HCT116 (cell line): Measurements from ENCODE around the gene TSPAN3. TPM values are rescaled to one million over a fixed set of nuclear protein-coding genes. Genes with fewer than 3 reads are reported as not detected.

Experiments
- ATAC-seq: fragments of 200-7000 bp; cut with Tn5 transposase; 2 replicates; pipeline ENCODE4 v1.9.1; 2020; ENCODE audit warnings: mild to moderate bottlenecking, moderate library complexity
- BruUV-seq: library from RNA; stranded (reverse); fragments of 400-500 nt; replicated peaks from 2 replicates; lab custom pipeline; 2021; lab: Mats Ljungman, UMichigan
- CTCF ChIA-PET: fragments of 300-600 bp; sonication (Branson Sonifier 250); formaldehyde crosslinking; loops from one replicate; lab custom pipeline; 2021; ENCODE audit warnings: antibody characterized with exemption; lab: Charles Lee
- POLR2A ChIA-PET: fragments of 300-600, 350-600 bp; sonication (Branson Sonifier 250); formaldehyde crosslinking; loops from one replicate; lab custom pipeline; 2021; ENCODE audit warnings: antibody characterized with exemption; lab: Charles Lee
- RAD21 ChIA-PET, 2 experiments: fragments of 300-600 bp; sonication (Branson Sonifier 250); formaldehyde crosslinking; loops; one replicate each; lab custom pipeline; 2023; ENCODE audit warnings: low total read pairs in 2 of 2; ENCODE audit not compliant: uncharacterized antibody in 2 of 2, unreplicated experiment in 2 of 2, low non-redundant PET in 1 of 2; lab: Charles Lee
- DNase-seq: peaks from one replicate; pipeline ENCODE4 v3.0.0-alpha.2; 2010; ENCODE audit warnings: low read depth, low spot score
- H2AFZ ChIP-seq: fragments of 200-600 bp; shearing (Covaris generic), sonication (generic); 2 replicates; pipeline ENCODE4 v1.6.1; 2017; ENCODE audit warnings: low read depth, mixed run types, mixed read lengths, antibody characterized with exemption, low read length; ENCODE audit not compliant: poor library complexity, severe bottlenecking
- H3K27ac ChIP-seq: 2 replicates; pipeline ENCODE4 v1.5.1; 2012; ENCODE audit warnings: low read depth, low read length
- H3K27me3 ChIP-seq: fragments of 200-600 bp; sonication (generic); 2 replicates; pipeline ENCODE4 v1.6.1; 2016; ENCODE audit warnings: mixed run types, low read length, mixed read lengths; ENCODE audit not compliant: insufficient read depth
- H3K36me3 ChIP-seq, 2 experiments: fragments of 200-500 bp in 1 of 2; fragments of 200-600 bp in 1 of 2; sonication (Bioruptor generic) in 1 of 2; sonication (generic) in 1 of 2; 2 replicates each; pipeline versions ENCODE4 v1.5.1 to v1.6.1; 2014 to 2016; ENCODE audit warnings: low read length in 2 of 2, inconsistent platforms in 1 of 2, mixed read lengths in 1 of 2, mixed run types in 1 of 2; ENCODE audit not compliant: insufficient read depth in 2 of 2, control insufficient read depth in 1 of 2
- H3K4me1 ChIP-seq, 2 experiments: fragments of 200-600 bp in 1 of 2; sonication (generic) in 1 of 2; 2 replicates each; pipeline versions ENCODE4 v1.5.1 to v1.6.1; 2012 to 2017; ENCODE audit warnings: low read length in 2 of 2, inconsistent platforms in 1 of 2, mild to moderate bottlenecking in 1 of 2, mixed read lengths in 1 of 2, mixed run types in 1 of 2, moderate library complexity in 1 of 2; ENCODE audit not compliant: insufficient read depth in 2 of 2, control insufficient read depth in 1 of 2
- H3K4me2 ChIP-seq: fragments of 200-600 bp; sonication (generic); 2 replicates; pipeline ENCODE4 v1.6.1; 2017; ENCODE audit warnings: mixed run types, low read length, mixed read lengths
- H3K4me3 ChIP-seq, 2 experiments: fragments of 200-600 bp in 1 of 2; sonication (generic) in 1 of 2; replicated peaks in 1 of 2; 2 replicates each; pipeline ENCODE4 v1.5.1; 2011 to 2016; ENCODE audit warnings: low read length in 2 of 2, control low read depth in 1 of 2, low read depth in 1 of 2, mild to moderate bottlenecking in 1 of 2, mixed read lengths in 1 of 2, mixed run types in 1 of 2
- H3K79me2 ChIP-seq: fragments of 200-600 bp; sonication (generic); 2 replicates; pipeline ENCODE4 v1.6.1; 2017; ENCODE audit warnings: mild to moderate bottlenecking, mixed run types, low read length, moderate library complexity, mixed read lengths; ENCODE audit not compliant: insufficient read depth
- H3K9ac ChIP-seq: fragments of 200-600 bp; sonication (generic); 2 replicates; pipeline ENCODE4 v1.6.1; 2016; ENCODE audit warnings: low read length, mixed read lengths
- H3K9me2 ChIP-seq: fragments of 200-600 bp; sonication (generic), shearing (Covaris generic); 2 replicates; pipeline ENCODE4 v1.6.1; 2017; ENCODE audit warnings: mixed run types, mild to moderate bottlenecking, moderate library complexity; ENCODE audit not compliant: insufficient read depth
- H3K9me3 ChIP-seq, 2 experiments: fragments of 200-500 bp in 1 of 2; fragments of 200-600 bp in 1 of 2; sonication (Bioruptor generic) in 1 of 2; sonication (generic) in 1 of 2; 2 replicates each; pipeline ENCODE4 v1.6.1; 2014 to 2017; ENCODE audit warnings: low read length in 2 of 2, mixed read lengths in 2 of 2, inconsistent platforms in 1 of 2, low read depth in 1 of 2, mild to moderate bottlenecking in 1 of 2, mixed run types in 1 of 2, moderate library complexity in 1 of 2; ENCODE audit not compliant: control insufficient read depth in 1 of 2, insufficient read depth in 1 of 2
- H4K20me1 ChIP-seq: fragments of 200-600 bp; sonication (generic), shearing (Covaris generic); 2 replicates; pipeline ENCODE4 v1.6.1; 2017; ENCODE audit warnings: mixed run types, mild to moderate bottlenecking, moderate library complexity; ENCODE audit not compliant: insufficient read depth
- POLR2AphosphoS5 ChIP-seq: IDR thresholded peaks from 2 replicates; pipeline ENCODE4 v1.6.1; 2011; ENCODE audit warnings: mild to moderate bottlenecking, low read depth, low read length, moderate library complexity
- SP1 ChIP-seq: IDR thresholded peaks from 2 replicates; pipeline ENCODE4 v1.6.1; 2012; ENCODE audit warnings: low read depth
- SRF ChIP-seq: IDR thresholded peaks from 2 replicates; pipeline ENCODE4 v1.6.1; 2012; ENCODE audit warnings: low read depth
- intact Hi-C: fragments of 100-400 bp; cut with micrococcal nuclease; formaldehyde crosslinking; loops from 2 replicates; pipeline ENCODE4 v1.10.0; 2022
- total RNA-seq: library from RNA; stranded (reverse); gene quantifications from one replicate; pipeline ENCODE4 v1.2.1, GENCODE V29; 2021; ENCODE audit not compliant: unreplicated experiment
- TF ChIP-seq, protein P1 (sequence below): IDR thresholded peaks from 2 replicates; pipeline ENCODE4 v1.6.1; 2011; ENCODE audit warnings: mild to moderate bottlenecking, low read length, moderate library complexity; ENCODE audit not compliant: insufficient replicate concordance; ENCODE audit errors: extremely low read depth
- TF ChIP-seq, protein P2 (sequence below): IDR thresholded peaks from 2 replicates; pipeline ENCODE4 v1.6.1; 2012; ENCODE audit warnings: low read depth

TSPAN3 gene
- total RNA-seq, 1 experiment from 2014 or later, result 140 TPM

DNA sequence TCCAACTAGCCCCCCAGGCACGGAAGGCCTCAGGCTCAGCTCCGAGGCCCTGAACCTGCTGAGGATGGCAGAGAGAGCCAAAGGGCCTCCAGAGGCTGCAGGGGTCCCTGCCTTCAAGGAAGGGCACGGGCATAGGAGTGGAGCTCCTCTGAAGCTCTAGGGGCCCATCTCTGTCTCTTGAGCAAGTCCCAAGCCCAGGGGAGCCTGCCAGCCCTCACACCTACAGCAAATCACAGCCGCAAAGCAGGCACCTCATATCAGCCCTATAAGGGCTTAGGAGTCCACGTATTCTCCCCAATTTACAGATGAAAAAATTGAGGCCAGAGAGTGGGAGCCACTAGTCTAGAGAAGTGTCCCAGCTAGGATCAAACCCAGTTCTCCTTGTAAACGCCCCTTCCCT lies 61.7 kb downstream of the TSPAN3 start:
- Histone ChIP-seq H3K9me2 (no peaks in the 10 kb centered on the region), H3K4me1 (peaks cover 7 to 11% of the 10 kb centered on the region in 2 experiments), H2AFZ (no peak overlapping the region), H3K4me3 (no peak overlapping the region), H3K79me2 (no peaks in the 10 kb centered on the region), H3K27ac (no peak overlapping the region), H4K20me1 (no peaks in the 10 kb centered on the region), H3K4me2 (no peak overlapping the region), H3K36me3 (no peaks in the 10 kb centered on the region), H3K27me3 (no peaks in the 10 kb centered on the region), H3K9me3 (no peaks in the 10 kb centered on the region), H3K9ac (no peak overlapping the region)
- POLR2A ChIA-PET, result no interaction called here
- DNase-seq (no peak), ATAC-seq (no peak)
- intact Hi-C loops, result no loop called here
- RAD21 ChIA-PET, result no interaction called here
- CTCF ChIA-PET, result no interaction called here
- TF ChIP-seq, protein P1, sequence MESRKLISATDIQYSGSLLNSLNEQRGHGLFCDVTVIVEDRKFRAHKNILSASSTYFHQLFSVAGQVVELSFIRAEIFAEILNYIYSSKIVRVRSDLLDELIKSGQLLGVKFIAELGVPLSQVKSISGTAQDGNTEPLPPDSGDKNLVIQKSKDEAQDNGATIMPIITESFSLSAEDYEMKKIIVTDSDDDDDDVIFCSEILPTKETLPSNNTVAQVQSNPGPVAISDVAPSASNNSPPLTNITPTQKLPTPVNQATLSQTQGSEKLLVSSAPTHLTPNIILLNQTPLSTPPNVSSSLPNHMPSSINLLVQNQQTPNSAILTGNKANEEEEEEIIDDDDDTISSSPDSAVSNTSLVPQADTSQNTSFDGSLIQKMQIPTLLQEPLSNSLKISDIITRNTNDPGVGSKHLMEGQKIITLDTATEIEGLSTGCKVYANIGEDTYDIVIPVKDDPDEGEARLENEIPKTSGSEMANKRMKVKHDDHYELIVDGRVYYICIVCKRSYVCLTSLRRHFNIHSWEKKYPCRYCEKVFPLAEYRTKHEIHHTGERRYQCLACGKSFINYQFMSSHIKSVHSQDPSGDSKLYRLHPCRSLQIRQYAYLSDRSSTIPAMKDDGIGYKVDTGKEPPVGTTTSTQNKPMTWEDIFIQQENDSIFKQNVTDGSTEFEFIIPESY, result no peak
- TF ChIP-seq, protein P2, sequence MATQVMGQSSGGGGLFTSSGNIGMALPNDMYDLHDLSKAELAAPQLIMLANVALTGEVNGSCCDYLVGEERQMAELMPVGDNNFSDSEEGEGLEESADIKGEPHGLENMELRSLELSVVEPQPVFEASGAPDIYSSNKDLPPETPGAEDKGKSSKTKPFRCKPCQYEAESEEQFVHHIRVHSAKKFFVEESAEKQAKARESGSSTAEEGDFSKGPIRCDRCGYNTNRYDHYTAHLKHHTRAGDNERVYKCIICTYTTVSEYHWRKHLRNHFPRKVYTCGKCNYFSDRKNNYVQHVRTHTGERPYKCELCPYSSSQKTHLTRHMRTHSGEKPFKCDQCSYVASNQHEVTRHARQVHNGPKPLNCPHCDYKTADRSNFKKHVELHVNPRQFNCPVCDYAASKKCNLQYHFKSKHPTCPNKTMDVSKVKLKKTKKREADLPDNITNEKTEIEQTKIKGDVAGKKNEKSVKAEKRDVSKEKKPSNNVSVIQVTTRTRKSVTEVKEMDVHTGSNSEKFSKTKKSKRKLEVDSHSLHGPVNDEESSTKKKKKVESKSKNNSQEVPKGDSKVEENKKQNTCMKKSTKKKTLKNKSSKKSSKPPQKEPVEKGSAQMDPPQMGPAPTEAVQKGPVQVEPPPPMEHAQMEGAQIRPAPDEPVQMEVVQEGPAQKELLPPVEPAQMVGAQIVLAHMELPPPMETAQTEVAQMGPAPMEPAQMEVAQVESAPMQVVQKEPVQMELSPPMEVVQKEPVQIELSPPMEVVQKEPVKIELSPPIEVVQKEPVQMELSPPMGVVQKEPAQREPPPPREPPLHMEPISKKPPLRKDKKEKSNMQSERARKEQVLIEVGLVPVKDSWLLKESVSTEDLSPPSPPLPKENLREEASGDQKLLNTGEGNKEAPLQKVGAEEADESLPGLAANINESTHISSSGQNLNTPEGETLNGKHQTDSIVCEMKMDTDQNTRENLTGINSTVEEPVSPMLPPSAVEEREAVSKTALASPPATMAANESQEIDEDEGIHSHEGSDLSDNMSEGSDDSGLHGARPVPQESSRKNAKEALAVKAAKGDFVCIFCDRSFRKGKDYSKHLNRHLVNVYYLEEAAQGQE, result no peak
- no TSS peak for BruUV-seq

DNA sequence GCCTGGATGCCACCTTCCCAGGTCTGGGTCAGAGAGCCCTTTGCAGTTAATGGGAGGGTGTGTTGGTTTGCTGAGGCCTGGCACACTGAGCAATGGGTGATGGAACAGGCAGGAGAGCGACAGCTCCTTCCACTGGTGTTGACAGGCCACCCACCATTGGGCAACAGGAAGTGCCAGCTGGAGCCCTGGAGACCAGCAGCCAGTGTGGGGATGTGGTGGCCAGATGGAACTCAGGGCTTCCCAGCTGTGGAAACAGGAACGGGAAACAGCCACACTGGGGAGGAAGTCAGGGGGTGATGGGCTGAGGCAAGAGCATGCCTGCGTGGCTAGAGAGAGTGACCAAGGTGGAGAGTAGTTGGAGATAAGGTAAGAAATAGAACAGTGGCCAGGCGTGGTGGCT lies 66.7 kb downstream of the TSPAN3 start:
- no peak overlapping the region for H3K9ac ChIP-seq
- H3K36me3 ChIP-seq, result no peaks in the 10 kb centered on the region
- H3K27ac ChIP-seq, result no peak overlapping the region
- no peaks in the 10 kb centered on the region for H3K4me1 ChIP-seq
- ChIA-PET RAD21 (no interaction called here), CTCF (no interaction called here), POLR2A (no interaction called here)
- H4K20me1 ChIP-seq, result no peaks in the 10 kb centered on the region
- H3K27me3 ChIP-seq, result no peaks in the 10 kb centered on the region
- H3K9me2 ChIP-seq, result no peaks in the 10 kb centered on the region
- no peak overlapping the region for H3K4me2 ChIP-seq
- no peak overlapping the region for H3K4me3 ChIP-seq
- no peak for TF ChIP-seq POLR2AphosphoS5
- no peak for TF ChIP-seq SP1
- no peak for TF ChIP-seq SRF
- ATAC-seq, result no peak
- no peak for DNase-seq
- no peaks in the 10 kb centered on the region for H3K9me3 ChIP-seq
- intact Hi-C loops, result no loop called here
- no peaks in the 10 kb centered on the region for H3K79me2 ChIP-seq
- BruUV-seq, result no TSS peak
- H2AFZ ChIP-seq, result no peak overlapping the region
